Thyroid gland (tissue), 4 donors: ENCODE results near the gene CHMP4B. TPM values are rescaled to one million over a fixed set of nuclear protein-coding genes. Genes with fewer than 3 reads are reported as not detected.
A peak's percentile ranks its signal among the peaks of the same experiment; 100 is the strongest.
"Not testable (repeated sequence)": the region's sequence is repeated elsewhere in the genome, so short reads cannot be mapped to it uniquely, and the experiment has no call there.

Experiments
- DNase-seq, 2 donors: peaks; one replicate each; pipeline ENCODE4 v3.0.0-alpha.2; 2019
- H3K27ac ChIP-seq, 3 donors: fragments of 200-600 bp; sonication (generic); 1 replicate in 2 of 3; 2 replicates in 1 of 3; pipeline ENCODE4 v1.5.1; 2016 to 2019; ENCODE audit warnings: mild to moderate bottlenecking in 1 of 3, moderate library complexity in 1 of 3
- H3K27me3 ChIP-seq: fragments of 200-600 bp; sonication (generic); one replicate; pipeline ENCODE4 v1.5.1; 2019
- H3K36me3 ChIP-seq, 2 donors: fragments of 200-600 bp; sonication (generic); one replicate each; pipeline ENCODE4 v1.5.1; 2016 to 2019
- H3K4me1 ChIP-seq, 2 donors: fragments of 200-600 bp; sonication (generic); one replicate each; pipeline ENCODE4 v1.5.1; 2017 to 2019
- H3K4me3 ChIP-seq, 3 donors: fragments of 200-600 bp; sonication (generic); replicated peaks in 1 of 3; 1 replicate in 2 of 3; 2 replicates in 1 of 3; pipeline ENCODE4 v1.5.1; 2016; ENCODE audit warnings: mild to moderate bottlenecking in 1 of 3
- H3K9me3 ChIP-seq: fragments of 200-600 bp; sonication (generic); one replicate; pipeline ENCODE4 v1.5.1; 2017
- CTCF ChIP-seq, 6 experiments: fragments of 200-600 bp in 3 of 6; fragments of 450-650 bp in 3 of 6; sonication (generic) in 3 of 6; IDR thresholded peaks; one replicate each; pipeline ENCODE4 v1.5.1; 2016 to 2019; ENCODE audit warnings: antibody characterized with exemption in 6 of 6, mild to moderate bottlenecking in 2 of 6, inconsistent platforms in 1 of 6, moderate library complexity in 1 of 6
- POLR2A ChIP-seq, 2 donors: fragments of 450-650 bp; IDR thresholded peaks; one replicate each; pipeline ENCODE4 v1.6.1; 2017; ENCODE audit warnings: antibody characterized with exemption in 2 of 2, mild to moderate bottlenecking in 2 of 2, moderate library complexity in 1 of 2
- WGBS, 2 donors: methylation state at CpG; one replicate each; pipeline ENCODE4 v1.1.5; 2017; 5-methylcytosine and 5-hydroxymethylcytosine counted together
- intact Hi-C: fragments of 100-400 bp; cut with DNase I; formaldehyde crosslinking; loops from one replicate; pipeline ENCODE4 v1.15.1; 2023
- total RNA-seq, 4 donors: library from RNA; depleted of rRNA; stranded (reverse); fragments of >200 nt; gene quantifications; one replicate each; pipeline ENCODE4 v1.2.3, GENCODE V29; 2016

The CHMP4B gene
- total RNA-seq, 4 donors from 2014 or later = 70.3 to 93.5 (median 85.7) TPM

DNA sequence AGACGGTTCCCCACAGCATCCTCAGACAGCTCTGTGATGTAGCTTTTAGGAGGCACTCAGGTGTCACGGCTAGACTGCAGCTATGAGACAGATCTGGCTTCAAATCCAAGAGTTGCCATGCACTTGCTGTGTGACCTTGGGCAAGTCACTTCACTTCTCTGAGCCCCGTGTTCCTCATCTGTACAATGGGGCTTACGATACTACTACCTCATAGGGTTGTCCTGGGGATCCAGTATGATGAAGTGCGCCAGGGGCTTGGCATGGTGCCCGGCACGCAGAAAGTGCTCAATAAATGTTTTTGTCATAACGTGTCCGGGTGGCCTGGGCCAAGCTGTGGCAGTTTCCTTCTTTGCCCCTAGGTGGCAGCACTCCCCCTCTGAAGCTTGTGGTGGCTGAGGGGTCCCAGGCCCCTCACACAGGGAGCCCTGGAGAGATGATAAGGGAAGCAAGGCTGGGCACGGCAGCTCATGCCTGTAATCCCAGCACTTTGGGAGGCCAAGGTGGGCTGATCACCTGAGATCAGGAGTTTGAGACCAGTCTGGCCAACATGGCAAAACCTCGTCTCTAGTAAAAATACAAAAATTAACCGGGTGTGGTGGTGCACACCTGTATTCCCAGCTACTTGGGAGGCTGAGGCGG is 19.1 kb upstream of the CHMP4B start:
- DNase-seq = peak; percentile 30 to 31
- H3K4me1 ChIP-seq = peaks cover 26 to 33% of the 10 kb centered on the region in 2 donors
- H3K4me3 ChIP-seq = no peak overlapping the region
- H3K27ac ChIP-seq = no peak overlapping the region
- H3K27me3 ChIP-seq = no peaks in the 10 kb centered on the region
- WGBS, 2 donors = 64 to 70% methylated on average over 8 to 13 of the region's 13 CpGs
- intact Hi-C loops = no loop called here
- H3K9me3 ChIP-seq = no peaks in the 10 kb centered on the region
- TF ChIP-seq POLR2A (IDR thresholded peaks at IDR 0.05) (no peak), CTCF (IDR thresholded peaks at IDR 0.05) (peak; percentile 61 to 70 (median 69))
- no peaks in the 10 kb centered on the region for H3K36me3 ChIP-seq

- peaks cover 26 to 33% of the 10 kb centered on the region in 2 donors for H3K4me1 ChIP-seq
- H3K27me3 ChIP-seq, H3K9me3 ChIP-seq, H3K4me3 ChIP-seq, DNase-seq, intact Hi-C loops, H3K36me3 ChIP-seq: not testable (repeated sequence)
- WGBS, 2 donors = 69 to 75% methylated on average over 3 of the region's 3 CpGs
- peak overlapping the region in 2 of 3 donors; percentile 27 to 36 for H3K27ac ChIP-seq
Measured at GRCh38 chr20:33792598-33792989, 18.6 kb upstream of the CHMP4B start.

DNA sequence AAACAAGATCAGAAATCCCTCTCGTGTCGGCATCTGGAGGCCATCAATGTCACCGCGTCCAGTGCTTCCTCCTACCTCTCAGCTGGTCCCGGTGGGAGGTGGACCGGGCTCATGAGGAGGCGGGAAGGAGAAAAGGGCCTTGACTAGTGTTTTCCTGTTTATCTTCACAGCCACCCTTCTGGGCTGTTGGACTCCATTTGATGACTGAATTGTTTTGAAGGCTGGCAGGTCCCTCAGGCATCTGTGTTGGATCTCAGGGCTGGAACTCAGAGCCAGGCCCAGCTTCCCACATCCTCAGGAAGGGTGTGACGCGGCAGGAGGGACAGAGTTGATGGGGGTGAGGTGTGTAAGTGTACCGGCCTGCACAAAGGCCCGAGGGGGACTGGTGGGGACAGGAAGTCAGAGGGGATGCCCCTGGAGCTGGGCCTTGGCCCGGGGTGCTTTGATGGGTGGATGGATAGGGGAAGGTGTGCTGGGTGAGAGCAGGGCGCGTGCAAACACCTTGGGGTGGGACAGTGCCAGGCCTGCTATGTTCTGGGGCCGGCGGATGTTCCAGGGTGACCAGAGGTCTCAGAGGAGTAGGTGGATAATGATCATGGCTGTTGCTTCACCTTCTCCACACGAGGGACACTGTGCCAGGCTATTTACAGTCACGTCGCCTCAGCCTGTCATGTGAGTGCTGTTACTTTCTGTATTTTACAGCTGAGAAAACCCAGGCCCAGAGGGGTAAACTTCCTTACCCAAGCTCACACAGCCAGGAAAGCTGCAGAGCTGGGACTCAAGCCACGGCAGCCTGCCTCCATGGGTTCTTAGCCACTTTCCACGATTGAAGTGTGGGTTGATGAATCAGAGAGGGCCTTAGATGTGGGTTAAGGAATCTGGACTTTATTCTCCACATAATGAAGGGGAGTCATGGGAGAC is 17.9 kb upstream of the CHMP4B start:
- Histone ChIP-seq H3K4me3 (no peak overlapping the region), H3K27me3 (no peaks in the 10 kb centered on the region), H3K4me1 (peaks cover 26 to 33% of the 10 kb centered on the region in 2 donors), H3K27ac (peak overlapping the region in 2 of 3 donors; percentile 27 to 36), H3K9me3 (no peaks in the 10 kb centered on the region), H3K36me3 (no peaks in the 10 kb centered on the region)
- intact Hi-C loops = no loop called here
- TF ChIP-seq POLR2A (IDR thresholded peaks at IDR 0.05) = no peak
- no peak for TF ChIP-seq CTCF (IDR thresholded peaks at IDR 0.05)
- 74 to 75% methylated on average over 21 of the region's 21 CpGs for WGBS, 2 donors
- DNase-seq = peak in 1 of 2 donors; percentile 8

GRCh38 chr20:33796263-33796906 is 14.8 kb upstream of the CHMP4B start:
- Histone ChIP-seq H3K4me1 (peaks cover 9 to 11% of the 10 kb centered on the region in 2 donors), H3K27ac (peak overlapping the region; percentile 24 to 51 (median 32)), H3K9me3 (no peaks in the 10 kb centered on the region), H3K27me3 (no peaks in the 10 kb centered on the region), H3K36me3 (no peaks in the 10 kb centered on the region), H3K4me3 (no peak overlapping the region)
- TF ChIP-seq CTCF (IDR thresholded peaks at IDR 0.05) (no peak), POLR2A (IDR thresholded peaks at IDR 0.05) (no peak)
- WGBS, 2 donors = 57 to 60% methylated on average over 9 of the region's 9 CpGs
- intact Hi-C loops = no loop called here
- DNase-seq = peak; percentile 87 to 88

- Histone ChIP-seq H3K27me3 (no peaks in the 10 kb centered on the region), H3K4me1 (peaks cover 9 to 11% of the 10 kb centered on the region in 2 donors), H3K9me3 (no peaks in the 10 kb centered on the region), H3K4me3 (no peak overlapping the region), H3K36me3 (no peaks in the 10 kb centered on the region), H3K27ac (peak overlapping the region in 2 of 3 donors; percentile 32 to 51)
- TF ChIP-seq POLR2A (IDR thresholded peaks at IDR 0.05) (no peak), CTCF (IDR thresholded peaks at IDR 0.05) (no peak)
- DNase-seq = no peak
- intact Hi-C loops = no loop called here
- WGBS, 2 donors = 86 to 93% methylated on average over 5 of the region's 5 CpGs
Measured at GRCh38 chr20:33796907-33797544, 14.1 kb upstream of the CHMP4B start.
